Measurements from ENCODE around the gene RAVER2.

DNA sequence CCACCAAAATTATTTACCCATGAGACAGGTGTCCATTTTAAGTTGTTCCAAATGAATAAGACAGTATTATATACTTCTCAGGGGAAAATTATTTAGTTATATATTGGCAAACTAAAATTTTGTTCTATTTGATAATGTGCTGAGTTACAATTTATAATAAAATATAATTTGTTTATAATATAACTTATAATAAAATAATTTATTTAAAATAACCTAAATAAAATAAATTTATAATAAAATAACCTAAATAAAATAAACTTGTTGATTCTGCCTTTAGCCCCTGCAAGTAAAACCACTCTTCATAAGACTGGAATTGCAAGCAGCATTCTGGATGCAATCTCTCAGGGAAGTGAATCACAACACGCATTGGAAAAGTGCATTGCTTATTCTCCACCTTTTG lies 69.6 kb downstream of the RAVER2 start:
- TF ChIP-seq, protein P1, sequence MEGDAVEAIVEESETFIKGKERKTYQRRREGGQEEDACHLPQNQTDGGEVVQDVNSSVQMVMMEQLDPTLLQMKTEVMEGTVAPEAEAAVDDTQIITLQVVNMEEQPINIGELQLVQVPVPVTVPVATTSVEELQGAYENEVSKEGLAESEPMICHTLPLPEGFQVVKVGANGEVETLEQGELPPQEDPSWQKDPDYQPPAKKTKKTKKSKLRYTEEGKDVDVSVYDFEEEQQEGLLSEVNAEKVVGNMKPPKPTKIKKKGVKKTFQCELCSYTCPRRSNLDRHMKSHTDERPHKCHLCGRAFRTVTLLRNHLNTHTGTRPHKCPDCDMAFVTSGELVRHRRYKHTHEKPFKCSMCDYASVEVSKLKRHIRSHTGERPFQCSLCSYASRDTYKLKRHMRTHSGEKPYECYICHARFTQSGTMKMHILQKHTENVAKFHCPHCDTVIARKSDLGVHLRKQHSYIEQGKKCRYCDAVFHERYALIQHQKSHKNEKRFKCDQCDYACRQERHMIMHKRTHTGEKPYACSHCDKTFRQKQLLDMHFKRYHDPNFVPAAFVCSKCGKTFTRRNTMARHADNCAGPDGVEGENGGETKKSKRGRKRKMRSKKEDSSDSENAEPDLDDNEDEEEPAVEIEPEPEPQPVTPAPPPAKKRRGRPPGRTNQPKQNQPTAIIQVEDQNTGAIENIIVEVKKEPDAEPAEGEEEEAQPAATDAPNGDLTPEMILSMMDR (conservative IDR thresholded peaks at IDR 0.05 in 1 of 2, IDR thresholded peaks at IDR 0.05 in 1 of 2; ENCODE audit: extremely low read depth in 1 of 2, insufficient read depth in 1 of 2, low read depth in 1 of 2, low read length in 2 of 2) = no peak
- TF ChIP-seq EZH2 (IDR thresholded peaks at IDR 0.05; ENCODE audit: borderline replicate concordance, low read length) = no peak
